Measurements from ENCODE around the gene LBX1.

The LBX1 gene

DNA sequence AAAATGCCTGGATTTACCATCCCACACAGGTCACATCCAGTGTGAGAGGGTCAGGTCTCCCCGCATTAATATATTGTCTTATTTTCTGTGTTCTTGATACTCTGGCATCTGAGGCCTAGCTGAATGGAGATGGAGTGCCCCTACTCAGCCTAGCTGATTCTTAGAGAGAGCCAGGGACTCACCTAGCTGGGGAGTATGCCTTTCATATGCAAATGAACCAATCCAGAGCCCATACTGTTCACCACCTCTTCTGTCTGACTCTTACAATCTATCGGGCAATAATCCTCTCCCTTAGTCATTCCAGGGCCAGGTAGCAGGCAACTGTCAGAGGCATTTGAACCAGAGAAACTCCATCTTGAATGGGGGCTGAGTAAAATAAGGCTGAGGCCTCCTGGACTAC is 46.3 kb downstream of the LBX1 start:
- Histone ChIP-seq H2AFZ (ENCODE audit: low read depth, low read length) (no peak overlapping the region), H4K20me1 (ENCODE audit: insufficient read depth, low read length) (no peaks in the 10 kb centered on the region), H3K4me2 (ENCODE audit: low read length) (no peak overlapping the region), H3K9me3 (ENCODE audit: insufficient read depth, low read length) (no peaks in the 10 kb centered on the region), H3K79me2 (ENCODE audit: low read length) (no peaks in the 10 kb centered on the region), H3K4me3 (ENCODE audit: low read length) (no peak overlapping the region), H3K27ac (ENCODE audit: low read length) (no peak overlapping the region), H3K27me3 (ENCODE audit: low read depth, low read length) (0 out of 2 replicates have a peak, but pooled peaks cover 2% of the 10 kb centered on the region), H3K9ac (ENCODE audit: low read length) (no peak overlapping the region), H3K4me1 (ENCODE audit: low read length) (no peaks in the 10 kb centered on the region), H3K36me3 (replicated peaks; ENCODE audit: low read depth, low read length) (no peaks in the 10 kb centered on the region)
- TF ChIP-seq EZH2phosphoT487 (IDR thresholded peaks at IDR 0.05; ENCODE audit: low read depth) = no peak
- TF ChIP-seq, protein P1, sequence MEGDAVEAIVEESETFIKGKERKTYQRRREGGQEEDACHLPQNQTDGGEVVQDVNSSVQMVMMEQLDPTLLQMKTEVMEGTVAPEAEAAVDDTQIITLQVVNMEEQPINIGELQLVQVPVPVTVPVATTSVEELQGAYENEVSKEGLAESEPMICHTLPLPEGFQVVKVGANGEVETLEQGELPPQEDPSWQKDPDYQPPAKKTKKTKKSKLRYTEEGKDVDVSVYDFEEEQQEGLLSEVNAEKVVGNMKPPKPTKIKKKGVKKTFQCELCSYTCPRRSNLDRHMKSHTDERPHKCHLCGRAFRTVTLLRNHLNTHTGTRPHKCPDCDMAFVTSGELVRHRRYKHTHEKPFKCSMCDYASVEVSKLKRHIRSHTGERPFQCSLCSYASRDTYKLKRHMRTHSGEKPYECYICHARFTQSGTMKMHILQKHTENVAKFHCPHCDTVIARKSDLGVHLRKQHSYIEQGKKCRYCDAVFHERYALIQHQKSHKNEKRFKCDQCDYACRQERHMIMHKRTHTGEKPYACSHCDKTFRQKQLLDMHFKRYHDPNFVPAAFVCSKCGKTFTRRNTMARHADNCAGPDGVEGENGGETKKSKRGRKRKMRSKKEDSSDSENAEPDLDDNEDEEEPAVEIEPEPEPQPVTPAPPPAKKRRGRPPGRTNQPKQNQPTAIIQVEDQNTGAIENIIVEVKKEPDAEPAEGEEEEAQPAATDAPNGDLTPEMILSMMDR (IDR thresholded peaks at IDR 0.05; ENCODE audit: low read depth, low read length) = no peak

Data from OCI-LY3 (cell line).